NCI-H1694 (cell line): Measurements from ENCODE around the gene PANX3.

Experiments used
- DNase-seq: peaks from one replicate; lab custom pipeline; 2025; lab: John Stamatoyannopoulos, UW

PANX3 gene

DNA sequence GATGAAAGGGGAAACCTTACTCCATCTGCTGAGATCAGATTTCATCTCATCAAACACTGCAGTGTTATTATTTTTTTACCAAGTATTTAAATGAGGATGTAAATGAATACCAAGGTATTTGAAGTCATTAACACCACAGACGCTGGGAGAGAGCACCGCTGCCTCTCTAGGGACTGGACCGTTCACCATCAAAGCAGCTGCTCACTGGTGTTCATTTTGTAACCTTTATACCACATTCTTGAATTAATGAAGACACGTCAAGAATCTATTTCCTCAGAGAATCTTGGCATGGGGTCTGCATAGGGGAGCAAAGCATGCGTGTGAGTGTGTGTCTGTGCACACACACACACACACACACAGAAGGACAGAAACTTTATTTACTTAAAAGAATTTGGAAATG is 46.7 kb downstream of the PANX3 start:
- DNase-seq = no peak

DNA sequence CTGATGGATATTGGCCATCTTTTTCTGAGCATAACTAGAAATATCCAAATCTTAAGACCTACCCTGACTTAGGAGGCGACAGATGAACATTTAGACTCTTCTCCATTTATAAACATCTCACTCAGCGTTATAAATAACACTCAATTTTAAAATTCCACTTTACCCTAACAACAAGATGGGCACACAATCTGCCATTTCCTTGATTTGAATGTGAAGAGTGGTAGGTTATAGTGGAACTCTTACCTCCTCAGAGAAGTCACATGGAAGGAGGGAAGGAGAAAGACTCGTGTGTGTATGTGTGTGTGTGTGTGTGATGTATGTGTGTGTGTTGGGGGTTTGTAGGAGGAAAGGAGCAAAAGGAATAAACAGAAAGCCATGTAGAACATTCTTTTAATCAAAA is 47.3 kb downstream of the PANX3 start:
- DNase-seq = no peak

DNA sequence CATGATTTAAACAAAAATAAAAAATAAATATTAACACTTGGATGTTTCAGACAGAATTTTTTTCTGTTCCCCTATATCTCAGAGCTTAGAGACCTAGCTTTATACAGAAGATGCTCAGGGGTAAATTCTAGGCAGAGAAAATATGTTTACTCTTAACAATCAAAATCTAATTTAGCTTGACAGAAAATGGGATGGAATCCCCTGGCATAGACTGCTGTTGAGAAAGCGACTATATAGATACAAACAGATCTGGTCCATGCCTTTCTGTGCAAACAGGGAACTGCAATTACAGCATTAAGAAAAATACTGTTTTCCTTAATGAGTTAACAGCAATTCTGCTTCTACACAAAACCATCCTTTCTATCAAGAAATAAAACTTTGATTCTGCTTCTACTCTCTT is 47.8 kb downstream of the PANX3 start:
- no peak for DNase-seq

DNA sequence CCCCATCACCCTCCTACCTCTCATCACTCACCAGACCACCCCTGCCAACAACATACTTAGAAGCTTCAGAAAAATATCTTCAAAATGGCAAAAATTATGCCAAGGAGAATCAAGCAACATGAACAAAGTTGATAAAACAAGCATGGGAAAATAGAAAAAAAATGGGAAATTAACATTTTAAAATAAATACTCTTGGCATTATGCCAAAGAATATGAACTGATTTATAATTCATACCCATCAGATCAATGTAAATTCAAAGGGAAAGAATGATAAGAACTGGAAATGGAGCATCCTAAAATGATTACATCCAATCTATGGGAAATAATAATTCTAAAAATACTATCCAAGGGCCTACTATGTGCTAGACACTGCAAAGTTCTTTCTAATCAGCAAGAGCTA is 50.3 kb downstream of the PANX3 start:
- DNase-seq = no peak

DNA sequence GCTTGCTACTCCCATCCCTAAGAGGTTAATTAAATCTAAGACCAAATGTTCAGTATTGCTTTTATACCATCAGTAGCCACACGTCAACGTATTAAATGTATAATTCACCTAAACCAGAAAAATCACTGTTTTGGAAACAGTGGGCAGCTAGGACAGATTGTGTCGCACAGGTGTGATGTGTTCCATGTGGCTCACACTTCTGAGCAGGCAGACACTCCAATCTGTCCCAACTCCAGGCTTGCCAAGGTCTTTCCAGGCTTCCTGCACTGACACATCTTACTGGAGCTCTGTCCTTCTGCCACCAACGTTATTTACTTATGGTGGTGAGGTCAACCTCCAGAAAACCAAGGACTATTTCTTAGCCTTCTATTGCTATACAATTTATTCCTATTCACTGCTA is 50.9 kb downstream of the PANX3 start:
- no peak for DNase-seq

DNA sequence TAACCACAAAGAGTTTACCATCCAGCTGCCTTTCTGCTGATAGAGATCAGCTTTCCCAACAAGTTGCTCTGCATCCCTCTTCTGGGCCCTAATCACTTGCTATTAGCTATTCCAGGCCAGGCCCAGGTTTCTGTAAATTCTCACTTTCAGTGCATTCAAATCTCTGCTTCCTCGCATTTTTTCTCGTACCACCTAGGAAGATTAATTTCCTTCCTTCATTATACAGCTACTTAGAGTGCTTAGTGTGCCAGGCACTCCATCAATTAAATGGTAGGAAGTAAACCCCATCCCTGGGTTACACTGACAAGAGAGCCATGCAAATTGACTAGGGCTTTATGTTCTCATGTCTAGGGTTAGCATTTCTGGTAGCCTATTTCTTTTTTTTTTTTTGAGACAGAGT is 52.6 kb downstream of the PANX3 start:
- DNase-seq = no peak

DNA sequence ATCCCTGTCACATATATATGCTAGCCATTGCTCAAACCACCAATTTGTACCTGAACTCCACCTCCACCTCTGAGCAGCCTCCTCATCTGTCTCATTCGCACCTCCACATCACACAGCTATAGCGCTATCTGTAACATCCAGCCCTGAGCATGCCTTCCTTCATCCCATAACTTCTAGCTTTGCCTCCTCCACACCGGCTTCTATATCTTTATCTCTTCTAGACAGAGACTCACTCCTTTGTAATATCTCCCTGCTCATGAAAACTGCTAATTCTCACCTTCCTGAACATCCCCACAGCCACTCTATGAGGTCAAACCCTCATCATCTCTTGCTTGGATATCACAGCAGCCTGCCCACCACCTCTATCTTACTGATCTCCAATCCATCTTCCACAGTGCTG is 56.4 kb downstream of the PANX3 start:
- DNase-seq = no peak

DNA sequence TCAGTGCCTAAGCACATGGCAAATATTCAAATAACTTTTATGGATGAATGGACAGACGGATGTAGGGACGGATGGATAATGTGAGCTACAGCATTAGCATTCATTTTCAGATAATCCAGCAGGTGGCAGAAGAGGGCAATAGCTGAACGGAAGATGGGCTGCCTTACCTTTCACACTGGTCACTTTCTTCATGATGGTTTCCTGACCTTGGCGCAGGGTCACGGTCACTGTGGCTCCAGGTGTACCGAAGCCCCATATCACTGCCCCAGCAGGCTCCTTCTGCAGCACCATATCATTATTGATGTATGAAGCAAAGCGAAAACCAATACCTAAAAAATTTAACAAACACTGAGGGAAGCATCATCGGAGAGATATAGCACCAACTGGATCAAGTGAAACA is 58.0 kb downstream of the PANX3 start:
- no peak for DNase-seq
